ENCODE measurements around the gene ADAM10. TPM values are rescaled to one million over a fixed set of nuclear protein-coding genes. Genes with fewer than 3 reads are reported as not detected.
A peak's percentile ranks its signal among the peaks of the same experiment; 100 is the strongest.

The ADAM10 gene
- polyA plus RNA-seq, 1 donor (not counting 4 experiments of a cell fraction or from before 2014, with no cell fraction given), result 198 TPM

- H3K27ac ChIP-seq (ENCODE audit: control insufficient read depth, insufficient read depth, low read length), result no peak overlapping the region
- H3K27me3 ChIP-seq (ENCODE audit: control insufficient read depth, extremely low read depth, insufficient read depth, low read length), result no peaks in the 10 kb centered on the region
- H3K4me2 ChIP-seq (ENCODE audit: control insufficient read depth, extremely low read depth, insufficient read depth, low read depth, low read length), result no peak overlapping the region
- DNase-seq (ENCODE audit: low read depth, low spot score) (no peak), FAIRE-seq (no peak)
- no peaks in the 10 kb centered on the region for H3K9me1 ChIP-seq (ENCODE audit: control insufficient read depth, extremely low read depth, insufficient read depth, low read length)
- H3K9ac ChIP-seq (ENCODE audit: control insufficient read depth, extremely low read depth, insufficient read depth, low read length), result no peak overlapping the region
- no peak for TF ChIP-seq CTCF (optimal IDR thresholded peaks at IDR 0.05 in 1 of 3, IDR thresholded peaks at IDR 0.05 in 1 of 3, conservative IDR thresholded peaks at IDR 0.05 in 1 of 3; ENCODE audit: extremely low read depth in 1 of 3, insufficient read depth in 2 of 3, low read length in 3 of 3)
- TF ChIP-seq EZH2 (IDR thresholded peaks at IDR 0.05; ENCODE audit: low read length), result no peak
- no peak overlapping the region for H3K4me3 ChIP-seq (ENCODE audit: control insufficient read depth in 2 of 3, extremely low read depth in 1 of 3, insufficient read depth in 2 of 3, low read depth in 1 of 3, low read length in 3 of 3)
- no peak overlapping the region for H2AFZ ChIP-seq (ENCODE audit: control insufficient read depth, low read length)
- peaks cover 0 to 1% of the 10 kb centered on the region in 2 experiments for H3K36me3 ChIP-seq (ENCODE audit: control insufficient read depth in 2 of 2, extremely low read depth in 1 of 2, insufficient read depth in 2 of 2, low read length in 2 of 2)
- H3K9me3 ChIP-seq (ENCODE audit: control insufficient read depth, low read depth, low read length), result no peaks in the 10 kb centered on the region
- dilution Hi-C loops (cut with MboI; ENCODE audit: extremely low pct_ligation_motif_present, low sequenced_read_pairs), result no loop called here
- H3K4me1 ChIP-seq (ENCODE audit: control insufficient read depth, extremely low read depth, insufficient read depth, low read length), result no peaks in the 10 kb centered on the region
- H4K20me1 ChIP-seq (ENCODE audit: control insufficient read depth, extremely low read depth, insufficient read depth, low read length), result peaks cover 3% of the 10 kb centered on the region
- peaks cover 57% of the 10 kb centered on the region for H3K79me2 ChIP-seq (ENCODE audit: control insufficient read depth, insufficient read depth, low read length)
Observed at GRCh38 chr15:58715266-58715917, 34.1 kb downstream of the ADAM10 start.

DNA sequence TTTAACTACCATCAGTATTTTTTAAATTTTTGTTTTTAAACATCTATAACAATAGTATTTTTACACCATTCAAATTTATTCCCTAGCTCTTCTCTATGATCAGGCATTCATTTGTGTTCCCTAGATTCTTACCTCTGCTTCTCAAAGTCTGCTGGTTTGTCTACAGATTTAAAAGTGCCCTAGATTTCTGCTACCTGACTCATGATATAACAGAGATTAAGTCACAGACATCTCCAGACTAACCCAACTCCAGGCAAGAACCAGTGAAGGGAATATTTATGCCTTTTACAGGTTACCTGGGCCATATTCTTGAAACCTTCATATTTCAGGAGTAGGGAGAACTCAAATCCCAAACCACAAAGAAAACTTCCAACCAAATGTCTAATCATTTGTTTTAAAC lies 38.8 kb downstream of the ADAM10 start:
- Histone ChIP-seq H3K9ac (ENCODE audit: control insufficient read depth, extremely low read depth, insufficient read depth, low read length) (no peak overlapping the region), H3K36me3 (ENCODE audit: control insufficient read depth in 2 of 2, extremely low read depth in 1 of 2, insufficient read depth in 2 of 2, low read length in 2 of 2) (no peaks in the 10 kb centered on the region), H3K9me1 (ENCODE audit: control insufficient read depth, extremely low read depth, insufficient read depth, low read length) (no peaks in the 10 kb centered on the region), H3K4me2 (ENCODE audit: control insufficient read depth, extremely low read depth, insufficient read depth, low read depth, low read length) (no peak overlapping the region), H3K27ac (ENCODE audit: control insufficient read depth, insufficient read depth, low read length) (no peak overlapping the region), H3K27me3 (ENCODE audit: control insufficient read depth, extremely low read depth, insufficient read depth, low read length) (no peaks in the 10 kb centered on the region), H4K20me1 (ENCODE audit: control insufficient read depth, extremely low read depth, insufficient read depth, low read length) (no peaks in the 10 kb centered on the region), H3K79me2 (ENCODE audit: control insufficient read depth, insufficient read depth, low read length) (peaks cover 66% of the 10 kb centered on the region), H3K4me3 (ENCODE audit: control insufficient read depth in 2 of 3, extremely low read depth in 1 of 3, insufficient read depth in 2 of 3, low read depth in 1 of 3, low read length in 3 of 3) (no peak overlapping the region), H2AFZ (ENCODE audit: control insufficient read depth, low read length) (no peak overlapping the region), H3K4me1 (ENCODE audit: control insufficient read depth, extremely low read depth, insufficient read depth, low read length) (no peaks in the 10 kb centered on the region), H3K9me3 (ENCODE audit: control insufficient read depth, low read depth, low read length) (no peaks in the 10 kb centered on the region)
- DNase-seq (ENCODE audit: low read depth, low spot score), result no peak
- TF ChIP-seq CTCF (optimal IDR thresholded peaks at IDR 0.05 in 1 of 3, IDR thresholded peaks at IDR 0.05 in 1 of 3, conservative IDR thresholded peaks at IDR 0.05 in 1 of 3; ENCODE audit: extremely low read depth in 1 of 3, insufficient read depth in 2 of 3, low read length in 3 of 3) (no peak), EZH2 (IDR thresholded peaks at IDR 0.05; ENCODE audit: low read length) (no peak)
- dilution Hi-C loops (cut with MboI; ENCODE audit: extremely low pct_ligation_motif_present, low sequenced_read_pairs), result no loop called here
- peak; percentile 17 for FAIRE-seq
